Measurements from ENCODE around the gene KRTAP20-1.

The KRTAP20-1 gene

GRCh38 chr21:30616125-30616524, at the start of gene KRTAP20-1:
Gene KRTAP20-1 (plus strand): TSS chr21:30616425. CDS start chr21:30616455, 30 bp downstream.
- no peak for DNase-seq

GRCh38 chr21:30567617-30568016, 48.6 kb upstream of the KRTAP20-1 start:
- no peak for DNase-seq

GRCh38 chr21:30577766-30578165, 38.5 kb upstream of the KRTAP20-1 start:
- no peak for DNase-seq

GRCh38 chr21:30579346-30579745, 36.9 kb upstream of the KRTAP20-1 start:
- no peak for DNase-seq

GRCh38 chr21:30580132-30580531, 36.1 kb upstream of the KRTAP20-1 start:
- no peak for DNase-seq

GRCh38 chr21:30582870-30583269, 33.4 kb upstream of the KRTAP20-1 start:
- DNase-seq = no peak

GRCh38 chr21:30590297-30590696, 25.9 kb upstream of the KRTAP20-1 start, which contains the start of gene KRTAP22-2:
Gene KRTAP22-2 (minus strand): TSS chr21:30590397.
- no peak for DNase-seq

- DNase-seq = no peak
Measured at GRCh38 chr21:30592140-30592539, 24.1 kb upstream of the KRTAP20-1 start, which contains the start of gene KRTAP6-3. Gene KRTAP6-3 (plus strand): TSS chr21:30592440. CDS start chr21:30592446, 6 bp downstream.

- DNase-seq = no peak
Measured at GRCh38 chr21:30598802-30599201, 17.4 kb upstream of the KRTAP20-1 start, which contains the start of gene KRTAP6-2. Gene KRTAP6-2 (minus strand): TSS chr21:30598902. CDS start chr21:30598874, 28 bp downstream.

- no peak for DNase-seq
Measured at GRCh38 chr21:30600787-30601186, 15.4 kb upstream of the KRTAP20-1 start, which contains the start of gene KRTAP22-1. Gene KRTAP22-1 (plus strand): TSS chr21:30601087.

- no peak for DNase-seq
Measured at GRCh38 chr21:30605968-30606367, 10.3 kb upstream of the KRTAP20-1 start.

GRCh38 chr21:30612132-30612531, 4.1 kb upstream of the KRTAP20-1 start:
- DNase-seq = no peak

- no peak for DNase-seq
Measured at GRCh38 chr21:30613836-30614235, 2.4 kb upstream of the KRTAP20-1 start, which contains the start of gene KRTAP6-1. Gene KRTAP6-1 (minus strand): TSS chr21:30613930. CDS start chr21:30613904, 26 bp downstream.

- no peak for DNase-seq
Measured at GRCh38 chr21:30615199-30615598, 1.0 kb upstream of the KRTAP20-1 start.

- no peak for DNase-seq
Measured at GRCh38 chr21:30620080-30620479, 3.9 kb downstream of the KRTAP20-1 start.

- no peak for DNase-seq
Measured at GRCh38 chr21:30620522-30620921, 4.3 kb downstream of the KRTAP20-1 start, which contains the start of gene KRTAP20-4. Gene KRTAP20-4 (plus strand): TSS chr21:30620627.

GRCh38 chr21:30623362-30623761, 7.1 kb downstream of the KRTAP20-1 start:
- DNase-seq = no peak

- no peak for DNase-seq
Measured at GRCh38 chr21:30625449-30626165, 9.4 kb downstream of the KRTAP20-1 start.

- no peak for DNase-seq
Measured at GRCh38 chr21:30628109-30628508, 11.9 kb downstream of the KRTAP20-1 start.

GRCh38 chr21:30629200-30629599, 13.0 kb downstream of the KRTAP20-1 start:
- no peak for DNase-seq

- DNase-seq = no peak
Measured at GRCh38 chr21:30634906-30635305, 18.7 kb downstream of the KRTAP20-1 start, which contains the start of gene KRTAP20-2. Gene KRTAP20-2 (plus strand): TSS chr21:30635206. CDS start chr21:30635264, 58 bp downstream.

- no peak for DNase-seq
Measured at GRCh38 chr21:30638686-30639085, 22.5 kb downstream of the KRTAP20-1 start.

GRCh38 chr21:30642564-30642963, 26.3 kb downstream of the KRTAP20-1 start, which contains the start of gene KRTAP20-3:
Gene KRTAP20-3 (plus strand): TSS chr21:30642864.
- no peak for DNase-seq

- no peak for DNase-seq
Measured at GRCh38 chr21:30646904-30647414, 30.7 kb downstream of the KRTAP20-1 start.
